SK-N-SH (cell line): ENCODE measurements around the gene CPED1. TPM values are rescaled to one million over a fixed set of nuclear protein-coding genes. Genes with fewer than 3 reads are reported as not detected.

ENCODE experiments used
- CTCF ChIA-PET: fragments of 300-600, 350-600 bp; formaldehyde crosslinking; extraction: SDS; loops from one replicate; lab custom pipeline; 2021; lab: Yijun Ruan, JAX
- POLR2A ChIA-PET: fragments of 350-600 bp; sonication (Branson Sonifier 250); formaldehyde crosslinking; extraction: SDS; loops from one replicate; lab custom pipeline; 2020; ENCODE audit warnings: antibody characterized with exemption, inconsistent platforms; lab: Yijun Ruan, JAX
- DNase-seq: peaks from one replicate; pipeline ENCODE4 v3.0.0; 2012
- H2AFZ ChIP-seq: fragments of 200-600 bp; sonication (generic); 2 replicates; pipeline ENCODE4 v1.8.1; 2016; ENCODE audit warnings: antibody characterized with exemption, mild to moderate bottlenecking, low read depth
- H3F3A ChIP-seq: fragments of 200-600 bp; sonication (generic); replicated peaks from 2 replicates; pipeline ENCODE3; 2016; ENCODE audit warnings: antibody characterized with exemption, mild to moderate bottlenecking; ENCODE audit not compliant: insufficient read depth
- H3K27ac ChIP-seq, 2 experiments: fragments of 200-500 bp in 1 of 2; fragments of 200-600 bp in 1 of 2; sonication (Bioruptor generic) in 1 of 2; sonication (generic), shearing (Covaris generic) in 1 of 2; 2 replicates each; pipeline versions ENCODE4 v1.5.1 to v1.6.1; 2014 to 2016; ENCODE audit warnings: low read depth in 2 of 2, inconsistent platforms in 1 of 2, low read length in 1 of 2, mild to moderate bottlenecking in 1 of 2, mixed read lengths in 1 of 2
- H3K27me3 ChIP-seq: fragments of 200-600 bp; sonication (generic), shearing (Covaris generic); 2 replicates; pipeline ENCODE4 v1.6.1; 2016; ENCODE audit warnings: mixed run types; ENCODE audit not compliant: insufficient read depth
- H3K36me3 ChIP-seq, 2 experiments: fragments of 200-500 bp in 1 of 2; fragments of 200-600 bp in 1 of 2; sonication (Bioruptor generic) in 1 of 2; sonication (generic) in 1 of 2; replicated peaks in 1 of 2; 2 replicates each; pipeline versions ENCODE3 to v1.5.1; 2014 to 2016; ENCODE audit warnings: low read length in 1 of 2, mild to moderate bottlenecking in 1 of 2; ENCODE audit not compliant: insufficient read depth in 2 of 2, control insufficient read depth in 1 of 2
- H3K4me1 ChIP-seq, 2 experiments: fragments of 200-500 bp in 1 of 2; fragments of 200-600 bp in 1 of 2; sonication (Bioruptor generic) in 1 of 2; sonication (generic), shearing (Covaris generic) in 1 of 2; 2 replicates each; pipeline versions ENCODE4 v1.5.1 to v1.6.1; 2014 to 2016; ENCODE audit warnings: low read depth in 1 of 2, low read length in 1 of 2, mixed run types in 1 of 2; ENCODE audit not compliant: insufficient read depth in 2 of 2, control insufficient read depth in 1 of 2
- H3K4me2 ChIP-seq: fragments of 200-600 bp; sonication (generic), shearing (Covaris generic); 2 replicates; pipeline ENCODE4 v1.6.1; 2017; ENCODE audit warnings: mixed run types
- H3K4me3 ChIP-seq, 2 experiments: fragments of 200-500 bp in 1 of 2; fragments of 200-600 bp in 1 of 2; sonication (Bioruptor generic) in 1 of 2; sonication (generic), shearing (Covaris generic) in 1 of 2; 2 replicates each; pipeline versions ENCODE4 v1.5.1 to v1.8.1; 2014 to 2016; ENCODE audit warnings: low read depth in 2 of 2, inconsistent platforms in 1 of 2, low read length in 1 of 2, mild to moderate bottlenecking in 1 of 2, mixed read lengths in 1 of 2, moderate library complexity in 1 of 2
- H3K79me2 ChIP-seq: fragments of 200-600 bp; sonication (generic); 2 replicates; pipeline ENCODE4 v1.8.1; 2017; ENCODE audit warnings: mild to moderate bottlenecking; ENCODE audit not compliant: insufficient read depth
- H3K9ac ChIP-seq: fragments of 200-600 bp; sonication (generic); 2 replicates; pipeline ENCODE4 v1.6.1; 2017; ENCODE audit warnings: mixed run types
- H3K9me2 ChIP-seq: fragments of 200-600 bp; sonication (generic); 2 replicates; pipeline ENCODE4 v1.6.1; 2017; ENCODE audit warnings: mixed run types
- H3K9me3 ChIP-seq: fragments of 200-600 bp; sonication (generic); 2 replicates; pipeline ENCODE4 v1.6.1; 2017; ENCODE audit warnings: mixed run types, mild to moderate bottlenecking, moderate library complexity
- H4K20me1 ChIP-seq: fragments of 200-600 bp; sonication (generic); 2 replicates; pipeline ENCODE4 v1.6.1; 2017; ENCODE audit warnings: mild to moderate bottlenecking, mixed run types; ENCODE audit not compliant: insufficient read depth
- ELF1 ChIP-seq: IDR thresholded peaks from 2 replicates; pipeline ENCODE4 v1.4.0; 2012
- EP300 ChIP-seq, 2 experiments: IDR thresholded peaks; 2 replicates each; pipeline versions ENCODE4 v1.4.0 to v1.6.1; 2012; ENCODE audit warnings: borderline replicate concordance in 1 of 2, low read depth in 1 of 2, low read length in 1 of 2
- FOSL2 ChIP-seq: IDR thresholded peaks from 2 replicates; pipeline ENCODE4 v1.4.0; 2012; ENCODE audit warnings: low read depth, mild to moderate bottlenecking, moderate library complexity, borderline replicate concordance
- FOXM1 ChIP-seq: IDR thresholded peaks from 2 replicates; pipeline ENCODE4 v1.4.0; 2012; ENCODE audit warnings: low read depth, mild to moderate bottlenecking
- GABPA ChIP-seq: IDR thresholded peaks from 2 replicates; pipeline ENCODE4 v1.4.0; 2012; ENCODE audit warnings: low read depth, mild to moderate bottlenecking
- GATA2 ChIP-seq: sonication (generic); formaldehyde crosslinking; IDR thresholded peaks from 2 replicates; pipeline ENCODE4 v1.5.0; 2020; ENCODE audit warnings: mild to moderate bottlenecking, missing genetic modification reagents
- MEF2A ChIP-seq: IDR thresholded peaks from 2 replicates; pipeline ENCODE4 v1.4.0; 2012; ENCODE audit warnings: low read depth, borderline replicate concordance
- NFIC ChIP-seq: IDR thresholded peaks from 2 replicates; pipeline ENCODE4 v1.4.0; 2012; ENCODE audit warnings: borderline replicate concordance
- NRF1 ChIP-seq: IDR thresholded peaks from 2 replicates; pipeline ENCODE4 v1.6.1; 2012; ENCODE audit warnings: low read depth, mild to moderate bottlenecking, low read length
- RAD21 ChIP-seq: IDR thresholded peaks from 2 replicates; pipeline ENCODE4 v1.6.1; 2012; ENCODE audit warnings: mild to moderate bottlenecking, low read length
- RCOR1 ChIP-seq: fragments of 150-350 bp; IDR thresholded peaks from 2 replicates; pipeline ENCODE4 v1.6.1; 2017; ENCODE audit warnings: antibody characterized with exemption, low read length
- RFX5 ChIP-seq: IDR thresholded peaks from 2 replicates; pipeline ENCODE4 v1.6.1; 2012; ENCODE audit warnings: mild to moderate bottlenecking, improper control_type of control experiment, low read length
- RXRA ChIP-seq: IDR thresholded peaks from 2 replicates; pipeline ENCODE4 v1.4.0; 2012; ENCODE audit warnings: low read depth, mild to moderate bottlenecking, borderline replicate concordance
- SIN3A ChIP-seq: IDR thresholded peaks from 2 replicates; pipeline ENCODE4 v1.6.1; 2012; ENCODE audit warnings: low read depth, mild to moderate bottlenecking, low read length, moderate library complexity, borderline replicate concordance
- TCF12 ChIP-seq: IDR thresholded peaks from 2 replicates; pipeline ENCODE4 v1.4.0; 2012
- TEAD4 ChIP-seq: IDR thresholded peaks from 2 replicates; pipeline ENCODE4 v1.4.0; 2012; ENCODE audit warnings: mild to moderate bottlenecking, borderline replicate concordance; ENCODE audit not compliant: insufficient read depth
- YY1 ChIP-seq: IDR thresholded peaks from 2 replicates; pipeline ENCODE4 v1.4.0; 2012; ENCODE audit warnings: low read depth, mild to moderate bottlenecking
- WGBS: methylation state at CpG from one replicate; pipeline ENCODE4 v1.1.6; 2017; ENCODE audit warnings: low lambda C conversion rate; 5-methylcytosine and 5-hydroxymethylcytosine counted together
- polyA plus RNA-seq, 3 experiments: library from polyadenylated mRNA; depleted of rRNA; stranded (reverse); fragments of >200 nt; gene quantifications; 2 replicates each; pipeline ENCODE4 v1.2.3, GENCODE V29; 2012
- TF ChIP-seq, protein P1 (sequence below): IDR thresholded peaks from 2 replicates; pipeline ENCODE4 v1.4.0; 2012; ENCODE audit warnings: low read depth, borderline replicate concordance
- TF ChIP-seq, protein P2 (sequence below): IDR thresholded peaks from 2 replicates; pipeline ENCODE4; 2012
- TF ChIP-seq, protein P3 (sequence below): fragments of 150-350 bp; IDR thresholded peaks from 2 replicates; pipeline ENCODE4 v1.6.1; 2017; ENCODE audit warnings: antibody characterized with exemption, low read length, low read depth, borderline replicate concordance

Gene CPED1
- polyA plus RNA-seq, 1 of the 3 experiments (the other 2 are of a cell fraction), result 4.4 TPM

DNA sequence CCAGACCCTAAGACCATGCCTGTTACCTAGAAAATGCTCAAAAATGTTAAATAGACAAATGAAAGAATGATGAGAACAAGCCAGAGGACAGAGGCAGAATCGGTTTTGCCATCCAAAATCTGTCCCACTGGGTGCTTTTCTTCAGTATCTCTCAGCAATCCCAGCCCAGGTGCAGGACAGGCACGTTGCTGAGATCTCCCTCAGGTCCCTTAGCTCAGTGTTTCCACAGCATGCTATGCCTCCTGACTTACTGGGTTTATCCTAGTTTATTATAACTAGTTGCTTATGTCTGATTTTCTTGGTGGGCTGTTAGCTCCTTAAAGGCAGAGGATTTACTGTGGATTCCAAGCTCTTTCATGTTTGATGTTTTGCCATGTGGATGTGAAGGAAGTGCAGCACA is 20.3 kb downstream of the CPED1 start:
- Histone ChIP-seq H3F3A (no peaks in the 10 kb centered on the region), H3K9ac (no peak overlapping the region), H3K4me1 (peaks cover 0 to 12% of the 10 kb centered on the region in 2 experiments; a peak in 2 of 4 replicates), H3K27ac (no peak overlapping the region), H2AFZ (no peak overlapping the region), H3K9me3 (no peaks in the 10 kb centered on the region), H4K20me1 (no peaks in the 10 kb centered on the region), H3K4me3 (no peak overlapping the region), H3K36me3 (no peaks in the 10 kb centered on the region), H3K4me2 (no peak overlapping the region), H3K79me2 (no peaks in the 10 kb centered on the region), H3K9me2 (no peaks in the 10 kb centered on the region), H3K27me3 (no peaks in the 10 kb centered on the region)
- WGBS, result 56% methylated on average over 2 of the region's 2 CpGs
- ChIA-PET POLR2A (no interaction called here), CTCF (interaction anchor here (1.5 to 6.9 kb wide), 3 partner anchors 10 to 99 kb away, joined by 4 to 59 read pairs (median 5); partner anchors contain the start of gene CPED1)
- no peak for DNase-seq
- TF ChIP-seq TEAD4 (no peak), TCF12 (no peak), SIN3A (no peak), NFIC (no peak), ELF1 (no peak), RXRA (no peak), NRF1 (no peak), RFX5 (no peak), EP300 (IDR thresholded peaks at IDR 0.05; ENCODE audit: borderline replicate concordance in 1 of 2, low read depth in 1 of 2, low read length in 1 of 2) (no peak), RAD21 (no peak)
- TF ChIP-seq, protein P1, sequence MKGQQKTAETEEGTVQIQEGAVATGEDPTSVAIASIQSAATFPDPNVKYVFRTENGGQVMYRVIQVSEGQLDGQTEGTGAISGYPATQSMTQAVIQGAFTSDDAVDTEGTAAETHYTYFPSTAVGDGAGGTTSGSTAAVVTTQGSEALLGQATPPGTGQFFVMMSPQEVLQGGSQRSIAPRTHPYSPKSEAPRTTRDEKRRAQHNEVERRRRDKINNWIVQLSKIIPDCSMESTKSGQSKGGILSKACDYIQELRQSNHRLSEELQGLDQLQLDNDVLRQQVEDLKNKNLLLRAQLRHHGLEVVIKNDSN, result no peak

DNA sequence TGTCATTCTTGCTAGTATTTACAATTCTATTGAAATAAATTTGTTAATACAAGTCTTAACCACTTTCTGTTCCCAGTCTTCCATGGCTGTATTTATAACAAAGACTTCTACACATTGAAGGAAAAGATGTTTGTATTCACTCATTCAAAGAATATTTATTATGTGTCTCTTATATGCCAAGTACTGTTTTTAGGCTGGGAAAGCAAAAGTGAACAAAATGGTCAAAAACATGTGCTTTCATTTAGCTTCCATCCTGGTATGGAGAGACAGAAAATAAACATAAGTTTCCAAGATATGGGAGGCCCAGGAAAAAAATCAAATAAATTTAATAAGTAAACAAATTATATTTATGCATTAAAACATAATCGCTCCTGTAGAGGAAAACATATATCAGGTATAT is 22.9 kb downstream of the CPED1 start:
- CTCF ChIA-PET, result interaction anchor here (1.0 to 6.9 kb wide), 4 partner anchors 10 to 70 kb away, joined by 3 to 59 read pairs (median 6); partner anchors contain the start of gene CPED1

More for the DNA sequence above, 22.9 kb downstream of the CPED1 start:
- POLR2A ChIA-PET, result no interaction called here
- Histone ChIP-seq H4K20me1 (no peaks in the 10 kb centered on the region), H2AFZ (no peak overlapping the region), H3K27me3 (no peaks in the 10 kb centered on the region), H3K9me3 (no peaks in the 10 kb centered on the region), H3K9me2 (no peaks in the 10 kb centered on the region), H3K27ac (0 out of 4 replicates have a peak overlapping the region, but pooled peaks of 1 of the 2 experiments have one; percentile 9), H3K4me3 (no peak overlapping the region), H3K4me1 (peaks cover 0 to 12% of the 10 kb centered on the region in 2 experiments; a peak in 2 of 4 replicates), H3K4me2 (no peak overlapping the region)
- no peak for DNase-seq
- 85% methylated on average over 1 of the region's 1 CpG for WGBS
- no peak for TF ChIP-seq TCF12
- TF ChIP-seq NFIC, result no peak
- TF ChIP-seq RCOR1, result no peak
- no peak for TF ChIP-seq NRF1
- TF ChIP-seq, protein P2, sequence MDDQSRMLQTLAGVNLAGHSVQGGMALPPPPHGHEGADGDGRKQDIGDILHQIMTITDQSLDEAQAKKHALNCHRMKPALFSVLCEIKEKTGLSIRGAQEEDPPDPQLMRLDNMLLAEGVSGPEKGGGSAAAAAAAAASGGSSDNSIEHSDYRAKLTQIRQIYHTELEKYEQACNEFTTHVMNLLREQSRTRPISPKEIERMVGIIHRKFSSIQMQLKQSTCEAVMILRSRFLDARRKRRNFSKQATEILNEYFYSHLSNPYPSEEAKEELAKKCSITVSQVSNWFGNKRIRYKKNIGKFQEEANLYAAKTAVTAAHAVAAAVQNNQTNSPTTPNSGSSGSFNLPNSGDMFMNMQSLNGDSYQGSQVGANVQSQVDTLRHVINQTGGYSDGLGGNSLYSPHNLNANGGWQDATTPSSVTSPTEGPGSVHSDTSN, result no peak
- TF ChIP-seq GATA2 (CRISPR knock-in tag), result no peak
- TF ChIP-seq YY1, result no peak
- no peak for TF ChIP-seq FOXM1
- TF ChIP-seq, protein P3, sequence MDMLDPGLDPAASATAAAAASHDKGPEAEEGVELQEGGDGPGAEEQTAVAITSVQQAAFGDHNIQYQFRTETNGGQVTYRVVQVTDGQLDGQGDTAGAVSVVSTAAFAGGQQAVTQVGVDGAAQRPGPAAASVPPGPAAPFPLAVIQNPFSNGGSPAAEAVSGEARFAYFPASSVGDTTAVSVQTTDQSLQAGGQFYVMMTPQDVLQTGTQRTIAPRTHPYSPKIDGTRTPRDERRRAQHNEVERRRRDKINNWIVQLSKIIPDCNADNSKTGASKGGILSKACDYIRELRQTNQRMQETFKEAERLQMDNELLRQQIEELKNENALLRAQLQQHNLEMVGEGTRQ, result no peak
- TF ChIP-seq GABPA, result no peak
- no peak for TF ChIP-seq RAD21
- TF ChIP-seq MEF2A, result no peak
- TF ChIP-seq FOSL2, result no peak
- TF ChIP-seq, all 33 proteins: peak for 0
- no peaks in the 10 kb centered on the region for H3K79me2 ChIP-seq
- H3K9ac ChIP-seq, result no peak overlapping the region
- H3F3A ChIP-seq, result no peaks in the 10 kb centered on the region
- no peaks in the 10 kb centered on the region for H3K36me3 ChIP-seq
